Measurements from ENCODE around the gene MAMDC2. TPM values are rescaled to one million over a fixed set of nuclear protein-coding genes. Genes with fewer than 3 reads are reported as not detected.
A peak's percentile ranks its signal among the peaks of the same experiment; 100 is the strongest.
"Not testable (repeated sequence)": the region's sequence is repeated elsewhere in the genome, so short reads cannot be mapped to it uniquely, and the experiment has no call there.

The MAMDC2 gene
- total RNA-seq, 2 donors from 2014 or later: 2.3 to 7.0 TPM

DNA sequence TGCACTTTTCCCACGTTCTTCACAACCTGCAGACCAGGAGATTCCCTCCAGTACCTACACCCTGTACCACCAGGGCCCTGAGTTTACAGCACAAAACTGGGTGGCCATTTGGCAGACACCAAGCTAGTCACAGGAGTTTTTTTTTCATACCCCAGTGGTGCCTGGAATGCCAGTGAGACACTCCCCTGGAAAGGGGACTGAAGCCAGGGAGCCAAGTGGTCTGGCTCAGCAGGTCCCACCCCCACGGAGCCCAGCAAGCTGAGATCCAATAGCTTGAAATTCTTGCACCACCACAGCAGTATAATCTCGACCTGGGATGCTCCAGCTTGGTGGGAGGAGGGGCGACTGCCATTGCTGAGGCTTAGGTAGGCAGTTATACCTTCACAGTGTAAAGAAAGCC lies 188.8 kb downstream of the MAMDC2 start:
- Histone ChIP-seq H3K4me1 (no peaks in the 10 kb centered on the region), H3K36me3 (no peaks in the 10 kb centered on the region), H3K9me3 (no peaks in the 10 kb centered on the region), H3K27me3 (no peaks in the 10 kb centered on the region), H3K9ac (ENCODE audit: low read depth in 2 of 2, low read length in 2 of 2) (no peak overlapping the region), H3K27ac (no peak overlapping the region), H3K4me3 (no peak overlapping the region)
- DNase-seq: no peak
- intact Hi-C loops (cut with DNase I): no loop called here
- TF ChIP-seq, protein P1, sequence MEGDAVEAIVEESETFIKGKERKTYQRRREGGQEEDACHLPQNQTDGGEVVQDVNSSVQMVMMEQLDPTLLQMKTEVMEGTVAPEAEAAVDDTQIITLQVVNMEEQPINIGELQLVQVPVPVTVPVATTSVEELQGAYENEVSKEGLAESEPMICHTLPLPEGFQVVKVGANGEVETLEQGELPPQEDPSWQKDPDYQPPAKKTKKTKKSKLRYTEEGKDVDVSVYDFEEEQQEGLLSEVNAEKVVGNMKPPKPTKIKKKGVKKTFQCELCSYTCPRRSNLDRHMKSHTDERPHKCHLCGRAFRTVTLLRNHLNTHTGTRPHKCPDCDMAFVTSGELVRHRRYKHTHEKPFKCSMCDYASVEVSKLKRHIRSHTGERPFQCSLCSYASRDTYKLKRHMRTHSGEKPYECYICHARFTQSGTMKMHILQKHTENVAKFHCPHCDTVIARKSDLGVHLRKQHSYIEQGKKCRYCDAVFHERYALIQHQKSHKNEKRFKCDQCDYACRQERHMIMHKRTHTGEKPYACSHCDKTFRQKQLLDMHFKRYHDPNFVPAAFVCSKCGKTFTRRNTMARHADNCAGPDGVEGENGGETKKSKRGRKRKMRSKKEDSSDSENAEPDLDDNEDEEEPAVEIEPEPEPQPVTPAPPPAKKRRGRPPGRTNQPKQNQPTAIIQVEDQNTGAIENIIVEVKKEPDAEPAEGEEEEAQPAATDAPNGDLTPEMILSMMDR (IDR thresholded peaks at IDR 0.05): no peak

DNA sequence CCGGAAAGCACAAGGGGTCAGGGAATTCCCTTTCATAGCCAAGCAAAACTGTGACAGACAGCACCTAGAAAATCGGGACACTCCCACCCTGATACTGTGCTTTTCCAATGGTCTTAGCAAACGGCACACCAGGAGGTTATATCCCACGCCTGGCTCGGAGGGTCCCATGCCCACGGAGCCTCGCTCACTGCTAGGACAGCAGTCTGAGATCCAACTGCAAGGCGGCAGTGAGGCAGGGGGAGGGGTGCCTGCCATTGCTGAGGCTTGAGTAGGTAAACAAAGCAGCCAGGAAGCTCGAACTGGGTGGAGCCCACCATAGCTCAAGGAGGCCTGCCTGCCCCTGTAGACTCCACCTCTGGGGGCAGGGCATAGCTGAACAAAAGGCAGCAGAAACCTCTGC lies 190.6 kb downstream of the MAMDC2 start:
- DNase-seq; H3K9ac ChIP-seq (ENCODE audit: low read depth in 2 of 2, low read length in 2 of 2); H3K4me1 ChIP-seq; H3K9me3 ChIP-seq; H3K27ac ChIP-seq; H3K36me3 ChIP-seq; H3K27me3 ChIP-seq; intact Hi-C loops (cut with DNase I); H3K4me3 ChIP-seq: not testable (repeated sequence)

DNA sequence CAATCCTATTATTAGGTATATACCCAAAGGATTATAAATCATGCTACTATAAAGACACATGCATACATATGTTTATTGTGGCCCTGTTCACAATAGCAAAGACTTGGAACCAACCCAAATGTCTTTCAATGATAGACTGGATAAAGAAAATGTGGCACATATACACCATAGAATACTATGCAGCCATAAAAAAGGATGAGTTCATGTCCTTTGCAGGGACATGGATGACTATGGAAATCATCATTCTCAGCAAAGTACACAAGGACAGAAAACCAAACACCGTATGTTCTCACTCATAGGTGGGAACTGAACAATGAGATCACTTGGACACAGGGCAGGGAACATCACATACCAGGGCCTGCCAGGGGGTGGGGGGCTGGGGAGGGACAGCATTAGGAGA lies 202.3 kb downstream of the MAMDC2 start:
- H3K4me1 ChIP-seq; H3K9me3 ChIP-seq; DNase-seq; H3K27ac ChIP-seq; intact Hi-C loops (cut with DNase I); H3K36me3 ChIP-seq; H3K9ac ChIP-seq (ENCODE audit: low read depth in 2 of 2, low read length in 2 of 2); H3K27me3 ChIP-seq; H3K4me3 ChIP-seq: not testable (repeated sequence)

DNA sequence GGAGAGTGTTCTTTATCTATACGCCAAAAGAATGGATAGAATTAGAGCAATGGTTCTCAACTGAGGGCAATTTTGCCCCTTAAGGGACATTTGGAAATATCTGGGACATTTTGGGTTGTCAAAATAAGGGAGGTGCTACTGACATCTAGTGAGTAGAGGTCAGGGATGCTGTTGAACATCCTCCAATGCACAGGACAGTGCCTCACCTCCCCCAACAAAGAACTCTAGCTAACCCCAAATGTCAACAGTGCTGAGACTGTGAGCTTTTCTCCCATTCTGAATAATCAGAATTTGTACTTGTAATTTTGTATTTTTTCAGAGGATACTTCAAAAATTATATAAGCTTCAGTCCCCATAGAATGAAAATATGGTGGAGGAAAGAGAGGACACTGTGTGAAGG lies 206.6 kb downstream of the MAMDC2 start:
- TF ChIP-seq, protein P1 (IDR thresholded peaks at IDR 0.05): no peak
- intact Hi-C loops (cut with DNase I): no loop called here

DNA sequence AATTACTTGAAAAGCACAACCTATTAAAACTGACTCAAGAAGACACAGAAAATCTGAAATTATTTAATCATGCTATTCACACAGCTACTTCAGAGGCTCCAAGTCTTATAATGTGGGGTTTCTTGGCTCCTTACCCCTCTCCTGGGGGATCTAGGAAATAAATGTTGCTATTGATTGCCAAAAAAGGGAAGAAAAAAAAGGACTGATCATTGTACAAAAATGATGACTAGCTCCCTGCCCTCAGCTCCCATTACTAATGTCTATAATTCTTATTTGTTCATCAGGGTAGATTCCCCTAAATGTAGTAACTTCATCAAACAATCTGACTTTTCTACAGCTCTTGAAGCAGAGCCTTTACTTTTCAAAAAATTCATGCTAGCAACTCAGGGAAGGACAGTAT lies 211.8 kb downstream of the MAMDC2 start:
- TF ChIP-seq, protein P1 (IDR thresholded peaks at IDR 0.05): no peak
- peak overlapping the region in 1 of 2 donors; percentile 98 for H3K9ac ChIP-seq (ENCODE audit: low read depth in 2 of 2, low read length in 2 of 2)
- no peak overlapping the region for H3K27ac ChIP-seq
- no peak overlapping the region for H3K4me3 ChIP-seq
- no peaks in the 10 kb centered on the region for H3K36me3 ChIP-seq
- H3K9me3 ChIP-seq: no peaks in the 10 kb centered on the region
- intact Hi-C loops (cut with DNase I): loop anchor here (5.0 kb wide), 1 partner anchor 162 kb away; no protein-coding TSS in a partner anchor
- H3K27me3 ChIP-seq: no peaks in the 10 kb centered on the region
- H3K4me1 ChIP-seq: no peaks in the 10 kb centered on the region
- no peak for DNase-seq

More for the DNA sequence above, 206.6 kb downstream of the MAMDC2 start:
- H3K27me3 ChIP-seq: no peaks in the 10 kb centered on the region
- no peaks in the 10 kb centered on the region for H3K4me1 ChIP-seq
- DNase-seq: no peak
- H3K9ac ChIP-seq (ENCODE audit: low read depth in 2 of 2, low read length in 2 of 2): no peak overlapping the region
- H3K4me3 ChIP-seq: no peak overlapping the region
- no peaks in the 10 kb centered on the region for H3K36me3 ChIP-seq
- H3K9me3 ChIP-seq: no peaks in the 10 kb centered on the region
- no peak overlapping the region for H3K27ac ChIP-seq

DNA sequence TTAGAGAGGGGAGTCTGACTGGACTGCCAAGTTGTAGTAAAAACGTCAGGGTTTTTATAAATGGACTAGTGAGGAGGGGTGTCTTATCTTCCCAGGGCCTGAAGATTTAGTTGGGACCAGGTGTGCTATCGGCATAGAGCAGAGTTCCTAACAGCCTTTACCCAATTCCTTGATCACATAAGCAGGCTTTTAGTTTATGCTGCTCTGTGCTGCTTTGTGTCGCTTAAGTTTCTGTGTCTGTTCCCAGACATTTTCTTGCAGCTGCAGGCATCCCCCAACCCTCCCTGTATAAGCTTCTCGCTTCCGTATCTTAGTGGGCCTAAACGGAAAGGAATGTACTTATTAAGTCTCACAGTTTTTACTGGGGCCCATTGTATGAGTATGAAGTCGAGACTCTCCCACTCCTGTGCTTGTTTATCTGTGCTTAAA lies 212.5 kb downstream of the MAMDC2 start:
- intact Hi-C loops (cut with DNase I): loop anchor here (5.0 kb wide), 1 partner anchor 161 kb away; no protein-coding TSS in a partner anchor

More for the DNA sequence above, 212.5 kb downstream of the MAMDC2 start:
- Histone ChIP-seq H3K9ac (ENCODE audit: low read depth in 2 of 2, low read length in 2 of 2) (peak overlapping the region in 1 of 2 donors; percentile 98), H3K9me3 (no peaks in the 10 kb centered on the region), H3K27me3 (no peaks in the 10 kb centered on the region), H3K4me3 (no peak overlapping the region), H3K36me3 (no peaks in the 10 kb centered on the region), H3K27ac (no peak overlapping the region), H3K4me1 (no peaks in the 10 kb centered on the region)
- peak; percentile 20 for DNase-seq
- TF ChIP-seq, protein P1 (IDR thresholded peaks at IDR 0.05): no peak

All from colonic mucosa (tissue), 4 donors.